Left lobe of liver (tissue), 2 donors: ENCODE results near the gene LPCAT4. TPM values are rescaled to one million over a fixed set of nuclear protein-coding genes. Genes with fewer than 3 reads are reported as not detected.
A peak's percentile ranks its signal among the peaks of the same experiment; 100 is the strongest.
"Not testable (repeated sequence)": the region's sequence is repeated elsewhere in the genome, so short reads cannot be mapped to it uniquely, and the experiment has no call there.

ENCODE experiments used
- ATAC-seq: fragments of 200-7000 bp; cut with Tn5 transposase; one replicate; pipeline ENCODE4 v1.9.1; 2020; ENCODE audit warnings: mild to moderate bottlenecking, moderate library complexity
- DNase-seq: peaks from one replicate; pipeline ENCODE4 v3.0.0-alpha.2; 2020; ENCODE audit warnings: low spot score
- total RNA-seq: library from RNA; stranded (reverse); gene quantifications from one replicate; pipeline ENCODE4 v1.2.1, GENCODE V29; 2021
- donor health status: DM: no; HTN: no; CAD: no; lungs with moderate emphysema.
- donor health status: DM: no; HTN: yes; CAD: no.

Gene LPCAT4
- total RNA-seq, 1 donor from 2014 or later, result 4.0 TPM

DNA sequence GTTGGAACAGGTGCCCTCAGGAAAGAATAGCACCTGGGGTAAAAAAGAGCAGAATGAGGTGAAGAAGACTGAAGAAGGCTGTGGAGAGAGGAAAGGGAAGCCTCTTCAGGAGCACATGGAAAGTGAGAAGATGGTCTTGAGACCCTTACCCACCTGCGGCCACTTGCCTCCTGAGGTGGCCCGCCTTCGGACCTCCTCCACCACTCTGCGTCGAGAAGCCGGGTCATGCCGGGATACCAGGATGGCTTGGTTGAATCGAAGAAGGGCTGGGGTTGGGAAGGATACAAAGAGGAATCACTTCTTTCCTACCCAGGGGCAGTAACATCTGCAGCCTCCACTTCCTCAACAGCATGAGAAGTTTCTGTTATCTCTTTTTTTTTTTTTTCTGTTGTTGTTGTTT is 3.0 kb downstream of the LPCAT4 start:
- ATAC-seq, result no peak
- no peak for DNase-seq

DNA sequence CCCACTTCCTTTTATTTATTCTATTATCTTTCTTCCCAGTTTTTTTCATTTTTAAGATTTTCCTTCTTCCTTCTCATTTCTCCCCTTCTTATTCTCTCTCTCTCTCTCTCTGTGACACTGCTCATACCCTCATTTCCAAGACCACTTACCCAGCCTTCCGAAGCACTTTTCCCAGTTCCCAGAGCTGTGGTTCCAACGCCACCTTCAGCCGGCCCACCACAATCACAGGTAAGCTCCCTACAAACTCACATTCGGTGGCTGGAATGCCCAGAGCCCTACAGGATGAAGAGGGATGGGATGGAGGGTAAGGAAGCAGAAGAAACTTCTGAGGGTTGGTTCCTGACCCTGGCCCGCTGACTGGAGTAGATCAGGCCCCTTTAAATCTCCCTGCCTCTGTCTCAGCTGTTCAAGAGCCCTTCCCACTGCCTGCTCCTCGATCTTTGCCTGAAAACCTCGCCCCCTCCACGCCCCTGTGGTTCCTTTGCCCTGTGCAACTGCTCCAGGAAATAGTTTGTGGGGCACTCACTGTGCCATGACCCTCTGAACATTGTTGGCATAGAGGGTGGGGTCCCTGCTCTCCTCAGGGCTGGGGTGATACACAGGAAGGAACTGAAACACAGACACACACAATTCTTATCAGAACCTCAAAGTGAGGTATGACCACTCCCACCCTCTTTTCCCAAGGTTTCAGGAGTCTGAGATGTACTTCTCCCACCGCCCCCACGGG is 4.8 kb downstream of the LPCAT4 start:
- DNase-seq (no peak), ATAC-seq (no peak)

DNA sequence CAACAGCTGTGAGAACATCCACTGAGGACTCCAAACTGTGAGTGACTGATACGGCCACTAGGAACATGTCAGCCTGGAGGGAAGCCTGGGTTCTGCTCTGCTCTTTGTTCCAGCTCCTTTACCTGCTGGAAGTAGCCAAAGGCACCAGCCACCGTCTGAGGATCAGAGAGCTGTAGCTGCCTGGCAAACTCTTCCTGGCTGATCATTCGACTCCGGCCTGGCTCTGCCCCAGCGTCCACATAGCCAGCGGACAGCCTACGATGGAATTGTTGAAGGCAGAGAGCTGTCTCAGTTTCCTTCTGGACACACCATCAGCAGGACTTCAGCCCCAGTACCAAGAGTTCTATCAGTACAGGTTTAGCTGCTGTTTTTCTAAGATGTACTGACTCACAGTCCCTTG is 5.7 kb downstream of the LPCAT4 start:
- no peak for DNase-seq

DNA sequence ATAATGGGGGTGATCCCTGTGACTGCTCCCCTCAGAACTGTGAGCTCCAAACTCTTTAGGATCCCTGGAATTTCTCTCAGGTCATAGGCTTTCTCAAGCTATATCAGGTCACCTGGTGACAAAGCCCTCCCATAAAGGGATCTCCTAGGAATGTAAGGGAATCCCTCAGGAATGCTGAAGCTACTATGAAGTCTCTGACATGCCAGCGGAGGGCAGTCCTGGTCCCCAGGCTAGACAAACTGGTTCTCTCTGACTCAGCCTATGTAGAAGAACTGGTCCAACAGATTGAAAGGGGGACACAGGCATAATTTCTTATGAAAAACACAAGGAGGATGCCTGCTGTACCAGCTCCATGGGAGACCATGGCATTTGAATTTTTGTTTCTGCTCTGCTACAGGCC is 6.7 kb downstream of the LPCAT4 start:
- ATAC-seq, result no peak

More for the DNA sequence above, 5.7 kb downstream of the LPCAT4 start:
- no peak for ATAC-seq

DNA sequence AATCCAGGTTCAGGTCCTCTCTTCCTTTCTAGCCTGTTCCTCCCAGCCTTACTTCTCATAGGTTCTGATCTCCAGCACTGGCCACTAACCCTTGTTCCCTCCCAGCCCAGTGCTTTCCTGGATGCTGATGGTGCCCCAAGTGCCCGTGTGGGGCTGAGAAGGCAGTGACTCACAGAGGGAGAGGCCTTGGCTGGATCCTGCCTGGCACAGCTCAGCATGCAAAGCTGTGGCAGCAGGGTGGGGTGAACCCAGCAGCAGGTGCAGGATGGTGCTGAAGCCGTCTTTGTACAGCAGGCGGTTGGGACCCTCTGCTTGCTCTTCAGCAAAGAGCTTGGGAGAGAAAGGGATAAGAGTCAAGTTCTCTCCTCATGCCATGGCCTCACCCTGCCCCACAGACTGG is 7.6 kb downstream of the LPCAT4 start:
- no peak for ATAC-seq

More for the DNA sequence above, 6.7 kb downstream of the LPCAT4 start:
- DNase-seq, result no peak

DNA sequence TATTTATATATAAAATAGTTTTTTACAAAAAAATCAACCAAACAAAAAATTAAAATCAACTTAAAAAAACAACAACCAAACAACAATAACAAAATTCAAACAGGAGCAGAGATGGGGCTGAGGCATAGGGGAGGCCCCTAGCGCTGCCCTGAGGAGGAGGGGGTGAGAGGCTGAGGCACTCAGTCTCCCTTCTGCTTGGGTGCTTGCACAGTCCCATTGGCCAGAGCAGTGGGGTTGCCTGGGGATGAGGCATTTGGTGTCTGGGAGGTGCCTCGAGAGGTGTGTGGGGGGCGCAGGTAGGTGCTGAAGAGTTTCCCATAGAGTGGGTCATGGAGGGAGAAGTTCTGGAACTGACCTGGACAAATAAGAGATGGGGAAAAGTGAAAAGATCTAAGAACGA is 8.0 kb downstream of the LPCAT4 start:
- ATAC-seq, result no peak
- no peak for DNase-seq

More for the DNA sequence above, 7.6 kb downstream of the LPCAT4 start:
- DNase-seq, result no peak

DNA sequence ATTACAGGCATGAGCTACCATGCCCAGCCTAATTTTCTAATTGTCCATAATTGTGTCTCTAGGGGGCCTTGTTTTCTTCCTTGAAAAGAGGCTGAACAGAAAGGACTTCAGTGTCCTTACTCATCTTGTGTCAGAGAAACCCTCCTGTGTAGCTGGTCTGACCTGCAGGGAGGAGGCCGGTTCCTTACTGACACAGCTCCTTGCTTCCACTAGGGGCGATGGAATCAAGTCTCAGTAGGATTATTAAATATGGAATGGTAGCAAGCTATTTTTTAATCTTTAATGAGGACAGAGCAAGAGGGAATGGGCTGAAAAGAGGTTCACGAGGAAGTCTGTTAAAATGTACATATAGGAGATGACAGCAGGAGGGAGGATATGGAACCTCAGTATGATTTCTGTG is 8.6 kb downstream of the LPCAT4 start:
- DNase-seq, result no peak
- ATAC-seq, result no peak

DNA sequence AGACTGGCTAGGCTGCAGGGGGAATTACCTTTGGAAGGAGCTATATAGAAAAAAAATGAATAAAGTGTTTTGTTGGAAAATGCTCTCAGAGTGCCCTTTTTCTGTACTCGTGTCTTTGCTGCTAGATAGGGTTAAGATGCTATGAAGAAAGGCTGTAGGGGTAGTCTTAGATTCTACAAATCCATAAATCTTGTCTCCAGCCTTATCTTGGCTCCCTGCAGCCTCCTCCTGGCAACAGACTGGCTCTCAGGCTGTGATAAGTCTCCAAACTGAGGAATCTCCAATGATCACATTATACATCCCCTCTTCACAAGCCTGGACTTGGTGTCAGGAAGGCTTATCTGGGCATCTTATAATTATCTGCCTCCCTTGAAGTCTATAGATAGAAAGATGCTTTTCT is 9.3 kb downstream of the LPCAT4 start:
- ATAC-seq, result no peak
- no peak for DNase-seq

DNA sequence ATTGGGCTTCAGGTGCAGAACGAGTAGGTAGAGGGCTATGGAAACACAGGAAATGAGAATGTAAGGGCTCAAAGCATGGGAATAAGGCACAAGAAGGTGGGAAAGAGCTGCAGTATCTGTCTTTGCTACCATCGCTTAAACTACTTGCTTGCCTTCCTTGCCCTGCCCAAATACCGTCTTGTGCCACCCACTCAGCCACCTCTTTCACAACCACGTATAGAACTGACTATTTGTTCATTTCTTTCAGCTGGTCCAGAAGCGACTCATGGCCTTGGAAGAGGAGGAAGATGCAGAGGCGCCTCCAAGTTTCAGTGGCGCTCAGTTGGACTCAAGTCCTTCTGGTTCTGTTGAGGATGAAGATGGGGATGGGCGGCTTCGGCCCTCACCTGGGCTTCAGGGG is 11.8 kb downstream of the LPCAT4 start:
- DNase-seq (no peak), ATAC-seq (no peak)

DNA sequence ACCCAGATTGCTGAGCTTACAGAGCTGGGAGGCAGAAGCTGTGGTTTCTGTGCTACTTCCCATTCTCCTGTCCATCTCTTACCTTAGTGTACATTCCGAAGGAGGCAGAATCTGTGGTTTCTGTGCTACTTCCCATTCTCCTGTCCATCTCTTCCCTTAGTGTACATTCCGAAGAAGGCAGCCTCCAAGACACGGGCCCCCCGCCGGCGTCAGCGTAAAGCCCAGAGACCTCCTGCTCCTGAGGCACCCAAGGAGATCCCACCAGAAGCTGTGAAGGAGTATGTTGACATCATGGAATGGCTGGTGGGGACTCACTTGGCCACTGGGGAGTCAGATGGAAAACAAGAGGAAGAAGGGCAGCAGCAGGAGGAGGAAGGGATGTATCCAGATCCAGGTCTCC is 12.7 kb downstream of the LPCAT4 start:
- DNase-seq (no peak), ATAC-seq (no peak)

DNA sequence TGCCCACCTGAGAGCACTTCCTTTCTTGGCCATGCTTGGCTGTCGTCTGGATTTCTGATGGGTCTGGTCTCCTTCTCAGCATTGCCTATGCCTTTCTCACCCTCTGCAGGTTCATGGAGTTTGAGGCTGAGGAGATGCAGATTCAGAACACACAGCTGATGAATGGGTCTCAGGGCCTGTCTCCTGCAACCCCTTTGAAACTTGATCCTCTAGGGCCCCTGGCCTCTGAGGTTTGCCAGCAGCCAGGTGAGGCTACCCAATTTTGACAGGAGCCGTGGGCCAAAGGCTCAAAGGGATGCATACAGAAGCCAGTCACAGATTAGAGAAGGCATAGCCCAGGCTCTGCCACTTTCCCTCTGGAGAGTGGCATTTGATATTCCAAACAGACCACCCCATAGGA is 13.4 kb downstream of the LPCAT4 start:
- DNase-seq (no peak), ATAC-seq (no peak)

DNA sequence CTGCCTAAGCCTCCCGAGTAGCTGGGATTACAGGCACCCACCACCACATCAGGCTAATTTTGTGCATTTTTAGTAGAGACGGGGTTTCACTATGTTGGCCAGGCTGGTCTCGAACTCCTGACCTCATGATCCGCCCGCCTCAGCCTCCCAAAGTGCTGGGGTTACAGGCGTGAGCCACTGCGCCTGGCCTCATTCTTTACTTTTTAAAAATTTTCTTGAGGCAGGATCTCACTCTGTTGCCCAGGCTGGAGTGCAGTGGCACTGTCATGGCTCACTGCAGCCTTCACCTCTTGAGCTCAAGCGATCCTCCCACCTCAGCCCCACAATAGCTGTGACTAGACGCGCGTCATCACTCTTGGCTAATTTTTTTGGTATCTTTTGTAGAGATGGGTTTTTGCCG is 14.0 kb downstream of the LPCAT4 start:
- not testable (repeated sequence) for ATAC-seq, DNase-seq

DNA sequence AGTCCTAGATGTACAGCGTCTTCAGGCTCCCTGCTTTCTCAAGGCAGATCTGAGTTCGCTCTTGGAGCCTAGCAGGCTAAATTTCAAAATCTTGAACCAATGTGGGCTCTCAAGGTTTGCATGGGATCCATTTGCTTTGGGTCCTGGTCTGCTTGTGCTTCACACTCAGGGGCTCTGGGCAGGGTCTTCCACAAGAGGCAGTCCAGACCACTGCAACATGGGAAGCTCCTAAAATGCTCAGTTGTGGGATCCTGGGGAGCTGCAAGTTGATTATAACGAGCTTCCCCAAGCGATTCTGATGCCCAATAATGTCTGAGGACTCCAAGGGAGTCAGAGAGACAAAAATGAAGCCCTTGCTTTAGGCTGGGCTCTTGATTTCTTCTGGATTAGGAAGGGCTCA is 17.2 kb downstream of the LPCAT4 start:
- ATAC-seq, result no peak
- DNase-seq, result no peak

DNA sequence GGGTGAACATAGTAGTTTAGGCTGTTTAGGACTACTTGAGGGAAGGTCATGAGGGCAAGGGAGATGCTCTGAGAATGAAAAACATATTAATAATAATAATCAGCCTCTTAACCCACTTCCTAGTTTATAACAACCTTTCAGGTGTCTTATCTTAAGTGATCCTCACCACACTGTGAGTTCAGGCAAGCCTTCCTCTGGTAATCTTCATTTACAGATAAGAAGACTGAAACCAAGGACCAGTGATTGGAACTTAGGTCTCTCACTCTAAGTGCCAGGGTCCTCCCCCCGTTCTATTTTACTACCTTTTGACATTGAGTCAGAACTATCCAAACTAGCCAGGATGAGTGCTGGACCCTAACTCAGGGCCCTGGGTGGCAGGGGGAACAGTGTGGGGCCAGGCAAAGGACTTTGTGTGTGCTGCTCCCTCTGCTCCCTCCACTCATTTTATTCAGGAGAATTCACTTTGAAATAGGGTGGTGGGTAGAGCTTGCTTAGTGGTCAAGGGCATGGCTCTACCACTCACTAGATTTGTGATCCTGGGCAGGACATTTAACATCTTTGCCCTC is 18.2 kb downstream of the LPCAT4 start:
- DNase-seq, result no peak

DNA sequence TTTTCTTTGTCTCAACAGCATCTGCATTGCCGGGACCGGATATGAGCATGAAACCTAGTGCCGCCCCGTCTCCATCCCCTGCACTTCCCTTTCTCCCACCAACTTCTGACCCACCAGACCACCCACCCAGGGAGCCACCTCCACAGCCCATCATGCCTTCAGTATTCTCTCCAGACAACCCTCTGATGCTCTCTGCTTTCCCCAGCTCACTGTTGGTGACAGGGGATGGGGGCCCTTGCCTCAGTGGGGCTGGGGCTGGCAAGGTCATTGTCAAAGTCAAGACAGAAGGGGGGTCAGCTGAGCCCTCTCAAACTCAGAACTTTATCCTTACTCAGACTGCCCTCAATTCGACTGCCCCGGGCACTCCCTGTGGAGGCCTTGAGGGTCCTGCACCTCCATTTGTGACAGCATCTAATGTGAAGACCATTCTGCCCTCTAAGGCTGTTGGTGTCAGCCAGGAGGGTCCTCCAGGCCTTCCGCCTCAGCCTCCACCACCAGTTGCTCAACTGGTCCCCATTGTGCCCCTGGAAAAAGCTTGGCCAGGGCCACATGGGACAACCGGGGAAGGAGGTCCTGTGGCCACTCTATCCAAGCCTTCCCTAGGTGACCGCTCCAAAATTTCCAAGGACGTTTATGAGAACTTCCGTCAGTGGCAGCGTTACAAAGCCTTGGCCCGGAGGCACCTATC is 18.9 kb downstream of the LPCAT4 start:
- no peak for ATAC-seq
- no peak for DNase-seq

More for the DNA sequence above, 18.2 kb downstream of the LPCAT4 start:
- ATAC-seq, result no peak

DNA sequence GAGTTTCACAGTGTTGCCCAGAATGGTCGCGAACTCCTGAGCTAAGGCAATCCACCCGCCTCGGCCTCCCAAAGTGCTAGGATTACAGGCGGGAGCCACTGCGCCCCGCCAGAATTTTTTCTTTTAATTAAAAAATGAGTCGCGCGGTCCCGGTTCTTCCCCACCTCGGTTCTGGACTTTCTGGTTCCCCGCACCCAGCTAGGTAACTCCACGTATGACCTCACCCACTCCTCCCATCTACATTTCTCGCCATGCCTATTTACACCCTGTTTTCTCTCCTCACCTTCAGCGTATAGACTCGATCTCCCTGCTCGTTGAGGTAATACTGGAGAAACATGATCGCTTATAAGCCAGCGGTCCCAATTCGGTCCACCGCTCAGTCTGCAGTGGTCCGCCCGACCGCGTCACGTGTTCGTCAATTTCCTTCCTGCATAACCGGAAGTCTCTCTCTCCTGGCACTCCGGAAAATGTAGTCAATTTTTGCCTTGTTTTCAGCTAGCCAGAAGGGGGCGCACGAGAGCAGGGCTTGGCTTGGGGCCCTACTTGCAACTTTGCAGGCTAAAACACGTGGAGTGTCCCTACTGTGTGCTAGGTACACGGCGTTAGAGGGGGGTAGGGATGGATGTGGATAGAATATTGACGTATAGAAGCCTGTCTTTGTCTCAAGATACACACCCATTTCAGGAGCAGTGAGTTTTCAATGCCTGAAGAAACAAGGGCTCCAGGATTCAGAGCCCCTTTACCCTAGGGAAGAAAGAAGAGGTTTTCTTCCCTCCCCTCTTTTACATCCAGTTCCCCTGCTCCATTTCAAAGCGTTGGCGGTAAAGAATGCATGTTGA is 24.0 kb downstream of the LPCAT4 start, which contains the start of the genes NOP10 and NUTM1:
NOP10 (minus strand) TSS at position 400 of the 839 bp plus-strand sequence; CDS start at position 337, 63 bp downstream.
NUTM1 (plus strand) TSS at position 579 of the 839 bp plus-strand sequence. CDS start 382 bp downstream, outside the sequence.
- DNase-seq (peak; percentile 92), ATAC-seq (peak; percentile 98)

DNA sequence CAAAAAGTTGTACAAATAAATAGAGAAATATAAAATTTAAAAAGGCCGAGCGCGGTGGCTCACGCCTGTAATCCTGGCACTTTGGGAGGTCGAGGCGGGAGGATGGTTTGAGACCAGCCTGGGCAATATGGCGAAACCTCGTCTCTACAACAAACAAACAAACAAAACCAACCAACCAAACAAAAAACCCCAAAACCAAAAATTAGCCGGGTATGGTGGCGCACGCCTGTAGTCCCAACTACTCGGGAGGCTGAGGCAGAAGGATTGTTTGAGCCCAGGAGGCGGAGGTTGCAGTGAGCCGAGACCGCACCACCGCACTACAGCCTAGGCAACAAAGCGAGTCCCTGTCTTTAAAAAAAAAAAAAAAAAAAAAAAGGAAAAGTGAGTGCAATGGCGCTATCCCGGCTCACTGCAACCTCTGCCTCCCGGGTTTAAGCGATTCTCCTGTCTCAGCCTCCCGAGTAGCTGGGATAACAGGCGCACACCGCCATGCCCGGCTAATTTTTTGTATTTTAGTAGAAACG is 24.7 kb downstream of the LPCAT4 start:
- not testable (repeated sequence) for DNase-seq, ATAC-seq

DNA sequence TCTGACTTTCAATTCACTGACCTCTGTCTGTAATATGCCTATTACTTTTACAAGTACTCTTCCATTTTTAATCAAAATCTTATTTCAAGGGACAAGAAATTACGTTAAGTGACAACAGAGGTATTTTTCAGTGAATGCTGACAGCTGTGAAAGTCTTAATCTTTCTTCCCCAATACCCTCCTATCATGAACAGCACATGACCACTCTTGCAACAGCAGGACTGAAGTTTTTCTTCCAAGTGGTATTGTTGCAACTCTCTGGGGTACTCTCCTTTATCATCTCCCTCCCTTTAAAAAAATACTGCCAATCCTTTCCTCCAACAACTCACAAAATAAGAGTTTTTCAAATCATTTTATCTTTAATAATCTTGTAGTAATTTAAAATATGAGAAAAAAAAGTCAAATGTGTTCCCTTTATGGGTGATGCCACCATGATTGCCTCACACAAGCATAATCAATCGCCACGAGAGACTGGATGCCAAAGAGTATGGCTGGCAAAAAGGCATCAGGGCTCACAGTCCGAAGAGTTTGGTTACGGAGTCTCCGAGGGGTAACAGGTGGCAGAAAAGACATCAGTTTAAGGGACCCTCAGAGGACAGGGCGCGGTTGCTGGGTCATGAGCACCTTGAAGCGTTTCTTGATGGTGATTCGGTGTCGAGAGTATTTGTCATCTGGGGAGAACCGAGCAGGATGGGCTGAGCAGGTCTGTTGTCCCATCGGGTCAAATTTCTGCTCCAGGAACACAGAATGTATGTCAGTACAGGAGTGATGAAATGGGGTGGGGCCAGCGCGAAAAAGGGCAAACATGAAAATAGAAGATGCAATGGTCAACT is 25.4 kb downstream of the LPCAT4 start:
- ATAC-seq (no peak), DNase-seq (no peak)

DNA sequence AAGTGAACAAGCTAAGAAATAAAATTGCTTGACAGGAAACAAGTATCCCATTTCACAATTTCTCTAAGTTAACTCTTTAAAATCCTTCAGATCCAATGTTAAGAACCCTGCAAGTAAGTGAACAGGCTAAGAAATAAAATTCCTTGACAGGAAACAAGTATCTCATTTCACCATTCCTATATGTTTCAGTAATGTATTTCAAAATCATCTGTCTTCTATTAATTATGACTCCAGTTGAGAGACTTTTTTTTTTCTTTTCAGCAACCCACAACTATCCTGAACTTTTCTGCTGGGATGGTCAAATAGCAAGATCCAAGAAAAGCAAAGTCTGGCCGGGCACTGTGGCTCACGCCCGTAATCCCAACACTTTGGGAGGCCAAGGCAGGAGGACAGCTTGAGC is 27.1 kb downstream of the LPCAT4 start:
- ATAC-seq, result no peak
- DNase-seq, result no peak

DNA sequence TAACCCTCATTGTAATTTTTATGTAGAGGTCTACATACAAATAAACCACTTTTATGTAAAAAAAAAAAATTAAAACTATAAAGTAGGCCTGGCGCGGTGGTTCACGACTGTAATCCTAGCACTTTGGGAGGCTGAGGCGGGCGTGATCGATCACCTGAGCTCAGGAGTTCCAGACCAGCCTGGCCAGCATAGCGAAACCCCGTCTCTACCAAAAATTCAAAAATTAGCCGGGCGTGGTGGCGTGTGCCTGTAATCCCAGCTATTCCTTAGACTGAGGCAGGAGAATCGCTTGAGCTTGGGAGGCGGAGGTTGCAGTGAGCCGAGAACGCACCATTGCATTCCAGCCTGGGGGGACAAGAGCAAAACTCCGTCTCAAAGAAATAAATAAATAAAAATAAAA is 28.6 kb downstream of the LPCAT4 start:
- no peak for ATAC-seq
- DNase-seq, result no peak
